Keratinocyte (primary cell): ENCODE measurements around the gene GNPAT.

Source experiments
- CTCF ChIP-seq, 3 experiments: IDR thresholded peaks in 1 of 3; conservative IDR thresholded peaks in 1 of 3; optimal IDR thresholded peaks in 1 of 3; 2 replicates in 2 of 3; 3 replicates in 1 of 3; pipeline versions ENCODE3 to v1.5.1; 2011; ENCODE audit warnings: low read length in 3 of 3, mild to moderate bottlenecking in 3 of 3, moderate library complexity in 2 of 3, control low read depth in 1 of 3, inconsistent platforms in 1 of 3; ENCODE audit not compliant: insufficient read depth in 2 of 3; ENCODE audit errors: extremely low read depth in 1 of 3
- EZH2 ChIP-seq: IDR thresholded peaks from one replicate; pipeline ENCODE4 v1.6.1; 2012; ENCODE audit warnings: inconsistent platforms, mild to moderate bottlenecking, low read length, moderate library complexity

DNA sequence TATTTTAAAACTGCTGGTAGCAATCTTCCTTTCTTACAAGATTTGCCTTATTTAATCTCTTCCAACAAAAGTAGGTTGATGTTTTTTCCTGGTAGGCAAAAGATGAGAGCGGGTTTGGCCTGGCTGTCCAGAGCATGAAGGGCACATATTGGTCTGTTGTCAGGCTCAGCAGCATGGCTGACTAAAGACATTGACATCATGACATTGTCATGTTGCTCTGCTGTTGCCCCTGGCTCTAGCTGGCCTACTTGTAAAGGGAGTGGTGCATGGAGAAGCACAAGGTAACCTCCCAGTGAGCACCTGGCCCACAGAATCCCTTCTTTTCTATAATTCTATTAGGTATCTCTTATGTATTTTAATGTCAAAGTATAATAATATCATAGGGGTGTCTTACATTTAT lies 23.6 kb downstream of the GNPAT start:
- TF ChIP-seq CTCF (optimal IDR thresholded peaks at IDR 0.05 in 1 of 3, IDR thresholded peaks at IDR 0.05 in 1 of 3, conservative IDR thresholded peaks at IDR 0.05 in 1 of 3; ENCODE audit: extremely low read depth in 1 of 3, insufficient read depth in 2 of 3, low read length in 3 of 3), result no peak
- TF ChIP-seq EZH2, result no peak
